T-helper 17 cell (primary cell): ENCODE measurements around the gene MGAT4A. TPM values are rescaled to one million over a fixed set of nuclear protein-coding genes. Genes with fewer than 3 reads are reported as not detected.

Experiments
- ATAC-seq: fragments of 150-1000 bp; cut with Tn5 transposase; 2 replicates; pipeline ENCODE4 v1.10.0; 2021; ENCODE audit warnings: mild to moderate bottlenecking, moderate library complexity
- DNase-seq, 3 donors: peaks; one replicate each; pipeline versions ENCODE4 v3.0.0 to v3.0.0-alpha.2; 2020 to 2021
- H3K9me3 ChIP-seq: one replicate; pipeline ENCODE4 v1.7.0; 2013; ENCODE audit warnings: low read length, mild to moderate bottlenecking; ENCODE audit not compliant: control insufficient read depth, poor library complexity, severe bottlenecking
- H3K27ac Mint-ChIP-seq: one replicate; pipeline ENCODE4 v1.8.0; 2022; ENCODE audit warnings: mild to moderate bottlenecking, moderate library complexity, mixed read lengths
- H3K27me3 Mint-ChIP-seq: one replicate; pipeline ENCODE4 v1.8.0; 2022; ENCODE audit warnings: mixed read lengths
- H3K36me3 Mint-ChIP-seq: one replicate; pipeline ENCODE4 v1.8.0; 2022; ENCODE audit warnings: low read depth, mixed read lengths
- H3K4me1 Mint-ChIP-seq: one replicate; pipeline ENCODE4 v1.8.0; 2022; ENCODE audit warnings: mild to moderate bottlenecking, mixed read lengths
- H3K4me3 Mint-ChIP-seq: one replicate; pipeline ENCODE4 v1.8.0; 2022; ENCODE audit warnings: mild to moderate bottlenecking, moderate library complexity, mixed read lengths
- total RNA-seq, 4 donors: library from RNA in 2 of 4; stranded (reverse) in 2 of 4; gene quantifications; one replicate each; pipeline ENCODE4 v1.2.3 and lab custom pipeline; 2022 to 2026

The MGAT4A gene
- total RNA-seq, 2 donors from 2014 or later = 187 to 205 TPM

DNA sequence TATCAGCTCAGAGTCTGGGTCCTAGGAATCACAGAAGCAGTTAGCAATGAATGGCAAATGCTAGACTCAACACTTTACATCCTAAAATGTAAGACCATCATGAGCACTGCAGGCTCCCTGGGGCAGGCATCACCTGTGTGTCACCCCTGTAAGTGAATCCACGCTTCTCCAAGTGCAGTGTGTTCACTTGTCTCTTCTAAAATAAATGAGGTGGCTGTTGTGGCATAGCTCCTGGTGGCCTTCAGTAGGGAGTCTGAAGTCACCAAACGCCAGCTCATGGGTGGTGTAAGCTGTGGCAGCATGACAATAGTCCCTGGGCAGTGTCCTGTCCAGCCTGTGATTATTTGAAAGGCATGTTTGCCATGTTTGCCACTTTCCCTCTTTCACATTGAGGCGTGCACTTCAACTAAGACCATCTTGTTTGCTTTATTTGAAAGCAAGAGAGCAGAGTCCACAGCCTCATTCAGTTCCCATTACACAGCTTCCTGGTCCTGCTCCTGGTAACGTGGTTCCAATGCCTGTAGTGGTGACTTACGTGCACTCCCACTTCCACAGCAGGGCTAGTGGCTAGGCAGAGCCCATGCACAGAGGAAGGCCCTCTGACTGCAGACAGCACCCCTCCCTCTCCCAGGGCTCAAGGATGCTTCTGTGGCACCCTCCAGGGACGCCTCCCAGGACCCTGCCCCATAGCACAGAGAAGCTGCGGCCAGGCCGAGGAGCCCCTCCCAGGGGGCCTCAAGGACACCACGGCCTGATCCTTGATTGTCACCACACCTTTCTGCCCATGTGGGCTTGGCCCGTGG is 146.9 kb downstream of the MGAT4A start:
- no peaks in the 10 kb centered on the region for H3K9me3 ChIP-seq
- peaks cover 7% of the 10 kb centered on the region for H3K4me1 Mint-ChIP-seq
- H3K27me3 Mint-ChIP-seq = no peaks in the 10 kb centered on the region
- DNase-seq (no peak), ATAC-seq (no peak)
- no peak overlapping the region for H3K27ac Mint-ChIP-seq
- H3K36me3 Mint-ChIP-seq = peaks cover 8% of the 10 kb centered on the region
- H3K4me3 Mint-ChIP-seq = no peak overlapping the region

DNA sequence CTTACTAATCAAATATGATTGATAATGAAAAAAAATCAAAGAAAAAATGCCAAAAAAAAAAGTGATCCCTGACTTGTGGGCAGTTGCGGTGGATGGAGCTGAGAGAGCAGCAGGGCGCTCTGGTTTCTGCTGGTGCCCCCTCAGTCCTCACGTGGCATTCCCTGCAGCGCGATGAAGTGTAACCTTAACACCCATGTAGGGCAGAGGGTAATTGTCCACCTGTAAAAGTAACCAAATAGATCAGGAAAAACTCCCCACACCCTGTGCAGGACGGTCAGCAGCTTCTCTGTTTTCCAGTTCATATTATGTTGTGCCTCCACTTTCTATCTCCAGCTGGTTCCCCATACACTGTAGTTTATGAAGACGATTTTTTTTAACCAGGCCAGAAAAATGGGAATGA is 147.7 kb downstream of the MGAT4A start:
- DNase-seq (no peak), ATAC-seq (no peak)
- peaks cover 8% of the 10 kb centered on the region for H3K36me3 Mint-ChIP-seq
- H3K9me3 ChIP-seq = no peaks in the 10 kb centered on the region
- no peak overlapping the region for H3K4me3 Mint-ChIP-seq
- no peaks in the 10 kb centered on the region for H3K27me3 Mint-ChIP-seq
- H3K4me1 Mint-ChIP-seq = peaks cover 7% of the 10 kb centered on the region
- H3K27ac Mint-ChIP-seq = no peak overlapping the region

DNA sequence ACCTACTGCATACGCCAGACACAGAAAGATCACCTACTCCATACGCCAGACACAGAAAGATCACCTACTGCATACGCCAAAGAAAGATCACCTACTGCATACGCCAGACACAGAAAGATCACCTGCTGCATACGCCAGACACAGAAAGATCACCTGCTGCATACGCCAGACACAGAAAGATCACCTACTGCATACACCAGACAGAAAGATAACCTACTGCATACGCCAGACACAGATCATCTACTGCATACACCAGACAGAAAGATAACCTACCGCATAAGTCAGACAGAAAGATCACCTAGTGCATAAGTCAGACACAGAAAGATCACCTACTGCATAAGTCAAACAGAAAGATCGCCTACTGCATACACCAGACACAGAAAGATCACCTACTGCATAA is 148.4 kb downstream of the MGAT4A start:
- peaks cover 10% of the 10 kb centered on the region for H3K4me1 Mint-ChIP-seq
- no peak overlapping the region for H3K27ac Mint-ChIP-seq
- ATAC-seq (no peak), DNase-seq (no peak)
- no peaks in the 10 kb centered on the region for H3K27me3 Mint-ChIP-seq
- H3K36me3 Mint-ChIP-seq = peaks cover 12% of the 10 kb centered on the region
- no peaks in the 10 kb centered on the region for H3K9me3 ChIP-seq
- no peak overlapping the region for H3K4me3 Mint-ChIP-seq

DNA sequence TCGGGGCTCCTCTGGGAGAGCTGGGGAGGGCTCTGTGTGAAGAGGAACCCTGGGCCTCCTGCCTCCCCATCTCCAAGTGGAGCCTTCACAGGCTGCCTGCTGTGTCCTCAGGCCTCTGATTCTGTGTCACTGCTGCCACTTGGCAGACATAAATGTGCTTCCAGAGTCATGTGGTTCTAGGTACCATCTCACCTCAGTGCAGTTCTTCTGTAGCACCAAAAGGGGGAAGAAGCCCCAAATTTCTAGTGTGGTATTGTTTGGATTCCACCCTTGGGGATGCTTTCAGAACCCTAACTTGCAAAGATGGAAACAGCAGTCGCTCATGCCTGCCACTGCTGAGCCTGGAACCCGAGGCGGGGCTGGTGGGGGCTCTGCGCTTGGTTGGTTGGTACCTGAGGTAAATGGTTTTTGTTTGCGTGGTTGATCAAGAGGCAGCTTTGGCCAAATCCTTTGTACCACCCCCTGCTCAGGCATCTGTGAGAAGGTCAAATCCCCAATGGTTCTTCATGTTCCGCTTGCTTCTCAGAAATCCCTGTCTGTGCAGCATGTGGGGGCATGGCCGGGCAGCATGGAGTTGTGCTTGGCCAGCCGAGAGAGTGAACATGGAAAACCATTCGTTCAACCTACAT is 150.2 kb downstream of the MGAT4A start:
- peaks cover 7% of the 10 kb centered on the region for H3K4me1 Mint-ChIP-seq
- ATAC-seq = no peak

DNA sequence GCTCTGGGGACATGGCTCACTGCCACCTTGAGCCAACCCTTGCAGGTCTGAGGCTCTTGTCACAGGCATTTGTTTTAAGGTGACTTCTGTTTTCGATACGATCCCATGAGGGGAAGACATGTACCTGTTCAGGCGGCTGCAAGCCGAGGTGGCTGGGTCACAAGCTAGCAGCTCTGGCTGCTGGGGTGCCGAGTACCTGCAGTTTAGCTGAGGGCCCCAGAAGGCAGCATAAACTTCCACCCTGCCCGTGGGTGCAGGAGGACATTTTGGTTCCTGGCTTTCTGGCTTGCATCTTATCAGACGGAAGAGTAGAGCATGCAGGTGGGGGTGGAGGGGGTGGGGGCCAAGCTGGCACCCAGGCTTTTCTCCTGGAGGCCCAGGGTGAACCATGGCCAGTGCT is 151.0 kb downstream of the MGAT4A start:
- DNase-seq (no peak), ATAC-seq (no peak)
- Mint-ChIP-seq H3K36me3 (peaks cover 12% of the 10 kb centered on the region), H3K27ac (no peak overlapping the region), H3K4me1 (peaks cover 9% of the 10 kb centered on the region), H3K27me3 (no peaks in the 10 kb centered on the region), H3K4me3 (no peak overlapping the region)
- no peaks in the 10 kb centered on the region for H3K9me3 ChIP-seq

More for the DNA sequence above, 150.2 kb downstream of the MGAT4A start:
- no peaks in the 10 kb centered on the region for H3K9me3 ChIP-seq
- Mint-ChIP-seq H3K27ac (peak overlapping the region; percentile 63), H3K4me3 (no peak overlapping the region), H3K36me3 (peaks cover 12% of the 10 kb centered on the region), H3K27me3 (no peaks in the 10 kb centered on the region)
- no peak for DNase-seq

DNA sequence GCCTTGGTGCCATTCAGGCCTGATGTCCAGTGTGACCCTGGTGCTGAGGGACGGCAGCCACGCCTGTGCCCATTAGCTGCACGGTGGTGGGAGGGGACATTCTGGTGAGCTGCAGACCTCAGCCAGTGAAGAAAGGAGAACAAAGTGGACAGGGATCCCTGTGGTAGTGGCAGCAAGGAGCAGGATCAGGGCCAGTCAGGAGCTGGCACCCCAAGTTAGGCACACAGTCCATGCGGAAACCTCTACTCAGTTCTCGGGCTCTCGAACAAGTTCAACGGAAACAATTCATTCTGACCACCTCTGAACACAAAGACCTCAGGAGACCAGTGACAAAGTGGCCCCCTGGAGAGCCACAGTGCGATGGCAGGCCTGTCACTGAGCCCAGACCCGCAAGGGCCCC is 152.7 kb downstream of the MGAT4A start:
- H3K27ac Mint-ChIP-seq = peak overlapping the region; percentile 41
- DNase-seq (no peak), ATAC-seq (no peak)
- H3K36me3 Mint-ChIP-seq = peaks cover 15% of the 10 kb centered on the region
- H3K9me3 ChIP-seq = no peaks in the 10 kb centered on the region
- H3K4me3 Mint-ChIP-seq = no peak overlapping the region
- H3K4me1 Mint-ChIP-seq = peaks cover 9% of the 10 kb centered on the region
- no peaks in the 10 kb centered on the region for H3K27me3 Mint-ChIP-seq

DNA sequence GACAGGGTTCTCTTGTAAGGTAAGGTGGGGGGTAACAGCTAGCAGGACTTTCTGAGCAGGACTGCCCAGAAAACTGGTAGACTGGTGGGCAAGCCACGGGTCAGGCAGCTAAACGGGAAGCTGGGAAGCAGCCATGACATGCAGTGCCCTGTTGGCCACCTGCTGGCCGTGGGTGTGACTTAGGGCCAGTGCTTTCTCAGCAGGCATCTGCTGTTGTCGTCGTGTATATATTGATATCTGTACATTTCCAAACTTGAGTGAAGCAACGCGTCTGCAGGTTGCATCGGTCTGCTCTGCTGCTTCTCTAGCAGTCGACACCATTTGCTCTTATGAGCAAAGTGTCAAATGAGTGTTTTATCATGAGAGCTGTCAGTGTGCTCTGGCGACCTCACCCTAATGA is 153.6 kb downstream of the MGAT4A start:
- Mint-ChIP-seq H3K4me3 (no peak overlapping the region), H3K27ac (no peak overlapping the region), H3K36me3 (peaks cover 10% of the 10 kb centered on the region), H3K27me3 (no peaks in the 10 kb centered on the region), H3K4me1 (peaks cover 9% of the 10 kb centered on the region)
- ATAC-seq (no peak), DNase-seq (no peak)
- no peaks in the 10 kb centered on the region for H3K9me3 ChIP-seq

DNA sequence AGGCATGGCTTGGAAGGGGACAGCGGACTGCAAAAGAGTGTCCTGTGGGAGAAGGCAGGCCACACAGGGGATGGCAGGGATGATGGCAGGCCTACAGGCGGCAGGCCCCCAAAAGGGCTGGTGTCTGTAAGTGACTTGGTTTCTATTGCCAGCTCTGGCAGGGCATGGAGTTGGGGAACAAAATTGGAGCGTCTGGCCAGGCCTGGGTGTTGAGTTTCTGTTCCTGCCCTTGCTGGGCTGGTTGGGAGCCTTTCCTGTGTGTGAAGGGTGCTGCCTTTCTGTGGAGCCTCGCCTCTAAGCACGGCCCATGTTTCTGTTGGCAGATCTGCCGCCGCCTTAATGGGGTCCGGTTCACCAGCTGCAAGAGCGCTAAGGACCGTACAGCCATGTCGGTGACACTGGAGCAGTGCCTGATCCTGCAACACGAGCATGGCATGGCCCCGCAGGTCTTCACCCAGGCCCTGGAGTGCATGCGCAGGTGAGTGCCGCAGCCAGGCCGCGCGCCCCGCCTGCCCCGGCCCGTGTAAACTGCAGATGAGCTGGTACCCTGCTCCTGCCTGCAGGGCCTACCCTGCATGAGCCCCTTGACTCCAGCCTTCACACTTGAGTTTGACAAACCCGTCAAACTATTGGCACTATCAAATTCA is 154.1 kb downstream of the MGAT4A start:
- DNase-seq = no peak
- H3K9me3 ChIP-seq = no peaks in the 10 kb centered on the region
- ATAC-seq = no peak
- Mint-ChIP-seq H3K36me3 (peaks cover 10% of the 10 kb centered on the region), H3K4me1 (peaks cover 9% of the 10 kb centered on the region), H3K27me3 (no peaks in the 10 kb centered on the region), H3K27ac (no peak overlapping the region), H3K4me3 (no peak overlapping the region)

DNA sequence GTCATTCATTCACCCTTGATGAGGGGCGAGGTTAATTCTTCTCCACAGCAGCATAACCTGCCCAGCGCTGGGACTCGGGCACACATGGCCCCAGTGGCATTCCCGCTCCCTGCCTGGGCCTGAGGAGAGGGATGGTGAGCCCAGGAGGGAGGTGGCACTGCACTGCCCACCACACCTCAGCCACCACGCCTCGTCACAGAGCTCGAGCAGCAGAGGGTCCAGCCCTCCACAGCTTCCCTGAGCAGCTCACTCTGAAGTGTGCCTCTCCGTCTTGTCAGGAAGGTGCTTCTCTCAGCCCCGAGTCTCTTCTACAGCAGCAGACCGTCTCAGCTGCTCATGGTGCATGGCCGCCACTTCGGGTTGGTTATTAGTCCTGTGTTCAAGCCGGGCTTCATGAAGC is 157.5 kb downstream of the MGAT4A start:
- Mint-ChIP-seq H3K4me1 (peaks cover 8% of the 10 kb centered on the region), H3K27me3 (no peaks in the 10 kb centered on the region), H3K4me3 (no peak overlapping the region), H3K36me3 (peaks cover 9% of the 10 kb centered on the region), H3K27ac (peak overlapping the region; percentile 62)
- DNase-seq (no peak), ATAC-seq (no peak)
- no peaks in the 10 kb centered on the region for H3K9me3 ChIP-seq

DNA sequence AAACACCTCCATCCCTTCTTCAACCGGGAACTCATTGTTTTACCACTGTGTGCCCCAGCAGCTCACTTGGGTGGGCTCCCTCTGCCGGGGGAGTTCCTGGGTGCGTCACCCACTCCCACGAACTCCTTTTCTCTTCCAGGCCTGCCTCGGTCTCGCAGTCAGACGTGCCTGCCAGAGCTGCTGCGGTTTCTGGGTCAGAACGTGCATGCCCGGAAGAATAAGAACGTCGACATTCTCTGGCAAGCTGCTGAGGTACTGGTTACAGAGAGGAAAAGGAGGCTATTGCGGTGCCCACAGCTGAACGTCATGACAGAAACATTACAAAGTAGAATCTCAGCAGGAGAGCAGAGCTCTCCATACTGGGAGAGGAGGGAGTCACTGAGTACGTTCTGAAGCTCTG is 158.3 kb downstream of the MGAT4A start:
- H3K9me3 ChIP-seq = no peaks in the 10 kb centered on the region
- Mint-ChIP-seq H3K4me1 (peaks cover 8% of the 10 kb centered on the region), H3K27ac (no peak overlapping the region), H3K27me3 (no peaks in the 10 kb centered on the region), H3K4me3 (no peak overlapping the region), H3K36me3 (peaks cover 6% of the 10 kb centered on the region)
- ATAC-seq (no peak), DNase-seq (no peak)

DNA sequence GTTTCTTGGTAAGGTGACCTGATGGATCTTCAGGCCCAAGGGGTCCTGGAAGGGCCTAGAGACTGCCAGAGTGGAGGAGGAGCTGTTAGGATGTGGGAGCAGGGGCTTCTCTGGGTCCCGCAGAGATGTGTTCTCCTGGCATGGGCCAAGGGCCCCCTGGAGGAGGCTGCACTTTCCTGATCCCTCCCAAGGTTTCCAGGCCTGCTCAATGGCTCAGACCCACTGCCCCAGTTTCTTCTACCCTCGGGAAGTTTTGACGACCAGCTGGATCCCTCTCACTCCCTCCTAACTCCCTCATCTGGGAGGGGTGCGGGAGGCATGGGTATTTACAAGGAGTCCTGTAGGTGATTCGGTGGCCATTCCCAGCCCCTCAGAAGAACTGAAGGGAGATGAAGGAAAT is 158.7 kb downstream of the MGAT4A start:
- no peak overlapping the region for H3K4me3 Mint-ChIP-seq
- no peaks in the 10 kb centered on the region for H3K9me3 ChIP-seq
- H3K4me1 Mint-ChIP-seq = peaks cover 8% of the 10 kb centered on the region
- ATAC-seq = no peak
- DNase-seq = no peak
- H3K36me3 Mint-ChIP-seq = peaks cover 5% of the 10 kb centered on the region
- no peaks in the 10 kb centered on the region for H3K27me3 Mint-ChIP-seq
- no peak overlapping the region for H3K27ac Mint-ChIP-seq

DNA sequence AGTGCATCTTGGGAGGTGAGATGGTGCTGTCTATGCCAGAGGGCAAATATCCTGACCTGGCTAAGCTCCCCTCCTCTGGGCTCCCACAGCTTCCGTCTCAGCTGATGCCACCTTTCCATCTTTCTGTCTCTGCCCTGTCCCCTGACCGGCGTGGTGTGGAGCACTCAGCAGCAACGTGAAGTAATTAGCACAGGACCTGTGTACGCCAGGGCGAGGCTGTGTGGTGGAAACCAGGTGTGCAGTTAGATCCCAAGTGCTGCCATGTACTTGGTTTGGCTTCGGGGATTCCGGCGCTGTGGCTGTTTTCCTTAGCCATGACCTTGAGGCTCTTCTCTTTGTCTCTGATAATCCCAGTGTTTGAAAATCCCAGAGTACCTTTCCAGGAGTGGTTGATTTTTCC is 159.1 kb downstream of the MGAT4A start:
- H3K9me3 ChIP-seq = no peaks in the 10 kb centered on the region
- Mint-ChIP-seq H3K27me3 (no peaks in the 10 kb centered on the region), H3K4me1 (peaks cover 8% of the 10 kb centered on the region), H3K36me3 (peaks cover 5% of the 10 kb centered on the region), H3K4me3 (no peak overlapping the region), H3K27ac (no peak overlapping the region)
- ATAC-seq (no peak), DNase-seq (no peak)

DNA sequence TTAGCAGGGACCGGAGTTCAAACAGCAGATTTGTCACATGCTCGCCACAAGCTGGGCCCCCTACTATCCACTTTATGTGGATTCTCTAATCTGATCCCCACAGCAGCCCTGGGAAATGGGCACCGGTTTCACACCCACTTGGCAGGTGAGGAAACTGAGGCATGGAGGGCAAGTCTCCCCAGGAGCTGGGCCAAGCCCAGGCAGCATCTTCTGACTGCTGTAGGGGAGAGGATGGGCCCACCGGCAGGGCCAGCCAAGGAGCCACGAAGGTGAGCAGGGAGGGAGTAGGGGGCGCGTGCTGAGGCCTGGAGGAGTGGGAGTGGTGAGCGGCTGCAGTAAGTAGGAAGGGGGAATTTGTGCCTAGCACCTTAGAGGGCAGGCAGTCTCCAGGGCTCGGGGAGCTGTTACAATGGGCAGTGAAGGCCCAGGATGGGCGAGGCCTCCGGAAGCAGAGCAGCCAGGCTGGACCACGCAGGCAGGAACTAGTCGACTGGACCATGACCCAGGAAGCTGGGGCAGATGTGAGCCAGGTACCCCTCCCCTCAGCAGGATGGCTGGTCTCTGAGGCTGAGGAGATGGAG is 159.7 kb downstream of the MGAT4A start:
- peaks cover 9% of the 10 kb centered on the region for H3K36me3 Mint-ChIP-seq
- ATAC-seq (no peak), DNase-seq (no peak)
- H3K27me3 Mint-ChIP-seq = no peaks in the 10 kb centered on the region
- no peak overlapping the region for H3K4me3 Mint-ChIP-seq
- peak overlapping the region; percentile 92 for H3K27ac Mint-ChIP-seq
- H3K9me3 ChIP-seq = no peaks in the 10 kb centered on the region
- peaks cover 8% of the 10 kb centered on the region for H3K4me1 Mint-ChIP-seq
